Esophagus squamous epithelium (tissue), 4 donors: ENCODE data around the gene EDA.

Source experiments
- POLR2A ChIP-seq, 4 donors: fragments of 450-650 bp; IDR thresholded peaks; one replicate each; pipeline ENCODE4 v1.6.1; 2017; ENCODE audit warnings: antibody characterized with exemption in 4 of 4, mild to moderate bottlenecking in 4 of 4, moderate library complexity in 3 of 4
- TF ChIP-seq, protein P1 (sequence below), 6 experiments: fragments of 450-650 bp in 4 of 6; fragments of 200-600 bp in 2 of 6; sonication (generic) in 2 of 6; IDR thresholded peaks; one replicate each; pipeline ENCODE4 v1.5.1; 2016 to 2019; ENCODE audit warnings: antibody characterized with exemption in 6 of 6, mild to moderate bottlenecking in 4 of 6, moderate library complexity in 4 of 6

DNA sequence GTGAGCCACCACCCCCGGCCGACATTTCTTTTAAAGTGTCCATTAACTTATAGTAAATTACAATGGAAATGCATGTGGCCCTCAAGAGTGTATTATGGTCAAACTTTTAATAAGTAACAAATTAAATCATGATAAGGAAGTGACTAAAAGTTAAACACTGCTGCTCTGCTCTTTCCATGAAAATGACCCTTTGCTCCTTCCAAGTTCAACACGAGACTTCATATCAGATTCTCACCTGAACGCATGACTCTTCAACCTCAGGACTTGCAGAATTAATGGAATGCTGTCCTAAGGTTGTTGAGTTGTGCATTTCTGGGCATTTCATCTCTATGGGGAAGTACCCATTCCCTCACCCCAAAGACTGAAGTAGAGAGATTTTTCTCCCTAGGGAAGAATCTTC is 406.7 kb downstream of the EDA start:
- TF ChIP-seq, protein P1, sequence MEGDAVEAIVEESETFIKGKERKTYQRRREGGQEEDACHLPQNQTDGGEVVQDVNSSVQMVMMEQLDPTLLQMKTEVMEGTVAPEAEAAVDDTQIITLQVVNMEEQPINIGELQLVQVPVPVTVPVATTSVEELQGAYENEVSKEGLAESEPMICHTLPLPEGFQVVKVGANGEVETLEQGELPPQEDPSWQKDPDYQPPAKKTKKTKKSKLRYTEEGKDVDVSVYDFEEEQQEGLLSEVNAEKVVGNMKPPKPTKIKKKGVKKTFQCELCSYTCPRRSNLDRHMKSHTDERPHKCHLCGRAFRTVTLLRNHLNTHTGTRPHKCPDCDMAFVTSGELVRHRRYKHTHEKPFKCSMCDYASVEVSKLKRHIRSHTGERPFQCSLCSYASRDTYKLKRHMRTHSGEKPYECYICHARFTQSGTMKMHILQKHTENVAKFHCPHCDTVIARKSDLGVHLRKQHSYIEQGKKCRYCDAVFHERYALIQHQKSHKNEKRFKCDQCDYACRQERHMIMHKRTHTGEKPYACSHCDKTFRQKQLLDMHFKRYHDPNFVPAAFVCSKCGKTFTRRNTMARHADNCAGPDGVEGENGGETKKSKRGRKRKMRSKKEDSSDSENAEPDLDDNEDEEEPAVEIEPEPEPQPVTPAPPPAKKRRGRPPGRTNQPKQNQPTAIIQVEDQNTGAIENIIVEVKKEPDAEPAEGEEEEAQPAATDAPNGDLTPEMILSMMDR (IDR thresholded peaks at IDR 0.05): no peak
- no peak for TF ChIP-seq POLR2A (IDR thresholded peaks at IDR 0.05)
